ENCODE data around the gene RIN2.

RIN2 gene

GRCh38 chr20:19806806-19807190 is 48.7 kb downstream of the RIN2 start:
- Histone ChIP-seq H4K20me1 (ENCODE audit: insufficient read depth, low read length) (no peaks in the 10 kb centered on the region), H2AFZ (ENCODE audit: low read length) (no peak overlapping the region), H3K27ac (ENCODE audit: low read depth, low read length, poor library complexity, severe bottlenecking) (no peak overlapping the region), H3K79me2 (ENCODE audit: insufficient read depth, low read length) (no peaks in the 10 kb centered on the region), H3K4me3 (ENCODE audit: low read depth, low read length, poor library complexity, severe bottlenecking) (no peak overlapping the region), H3K9me3 (ENCODE audit: low read length) (no peaks in the 10 kb centered on the region), H3K4me2 (ENCODE audit: low read length) (no peak overlapping the region), H3K36me3 (ENCODE audit: insufficient read depth, low read length) (no peaks in the 10 kb centered on the region), H3K27me3 (ENCODE audit: insufficient read depth, low read length) (no peaks in the 10 kb centered on the region), H3K4me1 (ENCODE audit: insufficient read depth, low read length, severe bottlenecking) (no peaks in the 10 kb centered on the region), H3K9ac (ENCODE audit: low read length) (no peak overlapping the region), H3F3A (ENCODE audit: insufficient read depth, low read length) (no peaks in the 10 kb centered on the region), H3K9me2 (ENCODE audit: low read depth, low read length) (no peaks in the 10 kb centered on the region)
- no peak for TF ChIP-seq CTCF (IDR thresholded peaks at IDR 0.05; ENCODE audit: low read length)
- TF ChIP-seq EZH2 (IDR thresholded peaks at IDR 0.05; ENCODE audit: borderline replicate concordance, low read length), result no peak

GRCh38 chr20:19807191-19807945 is 49.3 kb downstream of the RIN2 start:
- Histone ChIP-seq H3K79me2 (ENCODE audit: insufficient read depth, low read length) (no peaks in the 10 kb centered on the region), H4K20me1 (ENCODE audit: insufficient read depth, low read length) (no peaks in the 10 kb centered on the region), H3K9me3 (ENCODE audit: low read length) (no peaks in the 10 kb centered on the region), H3K9me2 (ENCODE audit: low read depth, low read length) (no peaks in the 10 kb centered on the region), H3K4me2 (ENCODE audit: low read length) (no peak overlapping the region), H3K9ac (ENCODE audit: low read length) (no peak overlapping the region), H3K27me3 (ENCODE audit: insufficient read depth, low read length) (no peaks in the 10 kb centered on the region), H3K36me3 (ENCODE audit: insufficient read depth, low read length) (no peaks in the 10 kb centered on the region), H3K27ac (ENCODE audit: low read depth, low read length, poor library complexity, severe bottlenecking) (no peak overlapping the region), H2AFZ (ENCODE audit: low read length) (no peak overlapping the region), H3K4me1 (ENCODE audit: insufficient read depth, low read length, severe bottlenecking) (no peaks in the 10 kb centered on the region), H3F3A (ENCODE audit: insufficient read depth, low read length) (no peaks in the 10 kb centered on the region), H3K4me3 (ENCODE audit: low read depth, low read length, poor library complexity, severe bottlenecking) (no peak overlapping the region)
- TF ChIP-seq EZH2 (IDR thresholded peaks at IDR 0.05; ENCODE audit: borderline replicate concordance, low read length), result no peak
- TF ChIP-seq CTCF (IDR thresholded peaks at IDR 0.05; ENCODE audit: low read length), result no peak

Data from OCI-LY1 (cell line).